CD4-positive, alpha-beta T cell treated with Interleukin-1 beta for 1 hour (primary cell): ENCODE results near the gene PECR.
"Not testable (repeated sequence)": the region's sequence is repeated elsewhere in the genome, so short reads cannot be mapped to it uniquely, and the experiment has no call there.

Experiments used
- DNase-seq, 2 donors: peaks; one replicate each; pipeline ENCODE4 v3.0.0-alpha.2; 2020 to 2022

The PECR gene

GRCh38 chr2:216023055-216023648, 58.5 kb downstream of the PECR start:
- DNase-seq, result peak; percentile 29 to 54

GRCh38 chr2:216021768-216022565, 59.6 kb downstream of the PECR start:
- DNase-seq, result no peak

GRCh38 chr2:216018709-216019108, 62.9 kb downstream of the PECR start:
- no peak for DNase-seq

DNA sequence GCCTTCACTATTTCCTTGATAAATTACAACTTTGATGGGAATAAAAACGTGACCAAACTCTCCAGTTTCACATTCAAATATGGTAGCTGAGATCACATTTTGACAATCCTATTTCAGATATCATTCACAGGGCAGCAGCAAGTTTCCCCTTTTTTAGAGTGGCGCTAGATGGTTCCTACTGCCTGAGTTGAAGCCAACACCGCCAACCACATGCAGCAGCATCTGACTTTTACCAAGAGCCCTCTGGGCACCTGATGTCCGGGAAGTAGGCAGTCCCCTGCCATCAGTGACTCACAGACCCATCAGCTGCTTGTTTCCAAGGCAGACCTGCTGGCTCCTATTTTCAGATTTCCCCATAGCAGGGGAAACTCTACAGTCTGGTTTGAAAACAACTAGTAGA, 64.2 kb downstream of the PECR start:
- peak in 1 of 2 donors; percentile 20 for DNase-seq

- no peak for DNase-seq
Measured at GRCh38 chr2:216016581-216016980, 65.0 kb downstream of the PECR start.

GRCh38 chr2:216015722-216016464, 65.7 kb downstream of the PECR start:
- DNase-seq, result peak; percentile 65 to 68

- DNase-seq, result no peak
Measured at GRCh38 chr2:216014986-216015385, 66.6 kb downstream of the PECR start.

DNA sequence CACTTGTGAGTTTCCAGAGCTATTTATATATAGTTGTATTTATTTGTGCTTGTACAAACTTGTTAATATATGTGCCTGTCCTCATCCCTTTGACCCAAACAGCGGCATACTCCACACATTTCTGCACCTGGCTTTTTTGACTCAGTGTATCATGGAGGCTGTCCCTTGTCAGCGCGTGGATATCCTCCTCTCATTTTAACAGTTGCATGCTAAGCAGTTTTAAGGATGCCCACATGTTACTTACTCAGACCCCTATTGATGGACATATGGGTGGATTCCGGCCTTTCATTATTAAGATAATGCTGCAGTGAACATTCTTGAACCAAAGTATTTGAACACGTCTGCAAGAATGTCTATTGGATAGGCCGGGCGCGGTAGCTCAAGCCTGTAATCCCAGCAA, 67.6 kb downstream of the PECR start:
- no peak for DNase-seq

DNA sequence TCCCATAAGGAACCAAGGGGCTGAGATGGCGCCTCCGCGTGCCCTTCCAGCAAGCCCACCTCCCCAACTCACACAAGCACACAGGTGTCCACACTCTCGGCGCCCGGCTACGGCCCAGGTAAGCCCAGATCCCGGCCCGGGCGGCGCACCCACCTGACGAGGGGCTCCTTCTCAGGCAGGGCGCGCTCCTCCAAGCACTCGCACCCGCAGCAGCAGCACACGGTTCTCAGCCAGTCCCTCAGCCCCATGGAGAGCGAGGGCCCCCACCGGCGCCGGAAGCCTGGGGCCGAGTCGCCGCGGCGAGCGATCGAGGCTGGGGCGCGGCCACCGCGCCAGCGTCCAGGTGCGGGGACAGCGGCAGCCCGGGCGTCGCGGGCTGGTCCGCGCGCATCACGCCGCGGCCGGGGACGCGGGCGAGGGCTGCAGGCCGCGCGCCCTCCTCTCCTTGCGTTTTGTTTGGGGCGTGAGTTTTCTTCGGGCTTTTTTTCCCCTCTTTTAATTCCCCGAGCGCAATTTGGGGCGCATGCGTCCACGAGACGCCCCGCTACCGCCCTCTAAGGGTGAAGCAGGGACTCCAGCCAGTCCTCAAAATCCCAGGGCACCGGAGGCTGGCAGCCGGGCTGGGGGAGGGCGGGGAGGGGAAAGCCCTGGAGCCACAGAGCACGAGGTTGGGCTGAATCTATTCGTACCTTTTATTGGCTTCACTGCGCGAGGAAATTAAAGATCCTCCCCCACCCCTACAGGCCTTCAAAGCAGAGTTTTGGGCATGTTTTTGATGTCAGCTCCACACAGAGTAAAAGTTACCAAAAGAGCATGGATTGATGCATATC, 68.3 kb downstream of the PECR start, which contains the start of gene MREG:
TSS of gene MREG (minus strand) at position 472 of the 830 bp plus-strand sequence. CDS start at position 248, 224 bp downstream.
- peak; percentile 84 to 89 for DNase-seq

DNA sequence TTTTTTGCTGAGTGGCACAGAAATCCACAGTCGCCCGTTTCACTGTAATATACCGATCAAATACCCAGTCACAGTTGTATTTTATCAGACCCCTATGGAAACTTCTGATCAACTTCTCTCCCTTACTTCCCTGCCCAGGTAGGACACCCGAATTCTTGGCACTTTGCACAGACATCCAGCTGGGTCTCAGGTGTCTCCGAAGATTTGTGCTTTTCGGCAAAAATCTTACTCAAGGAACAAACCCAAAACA, 68.9 kb downstream of the PECR start:
- no peak for DNase-seq

GRCh38 chr2:216012133-216012829, 69.3 kb downstream of the PECR start:
- no peak for DNase-seq

DNA sequence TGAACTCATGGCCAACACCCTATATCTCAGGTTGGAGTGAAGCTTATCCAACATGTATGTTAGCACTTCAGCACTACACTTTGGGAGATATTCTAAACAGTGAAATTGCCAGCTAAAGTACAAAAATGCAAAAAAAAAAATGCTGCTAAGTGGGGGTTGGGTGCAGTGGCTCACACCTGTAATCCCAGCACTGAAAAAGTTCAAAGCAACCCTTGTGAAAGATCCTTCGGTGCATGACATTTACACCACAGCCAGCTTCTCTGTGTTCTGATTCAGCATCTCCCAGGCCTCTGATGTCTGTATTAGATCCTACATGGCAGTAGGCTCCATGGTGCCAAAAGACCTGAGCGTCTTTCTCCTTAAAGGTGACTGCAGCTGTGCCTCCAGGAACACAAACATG, 72.4 kb downstream of the PECR start:
- not testable (repeated sequence) for DNase-seq

GRCh38 chr2:216008387-216008786, 73.2 kb downstream of the PECR start:
- no peak for DNase-seq

DNA sequence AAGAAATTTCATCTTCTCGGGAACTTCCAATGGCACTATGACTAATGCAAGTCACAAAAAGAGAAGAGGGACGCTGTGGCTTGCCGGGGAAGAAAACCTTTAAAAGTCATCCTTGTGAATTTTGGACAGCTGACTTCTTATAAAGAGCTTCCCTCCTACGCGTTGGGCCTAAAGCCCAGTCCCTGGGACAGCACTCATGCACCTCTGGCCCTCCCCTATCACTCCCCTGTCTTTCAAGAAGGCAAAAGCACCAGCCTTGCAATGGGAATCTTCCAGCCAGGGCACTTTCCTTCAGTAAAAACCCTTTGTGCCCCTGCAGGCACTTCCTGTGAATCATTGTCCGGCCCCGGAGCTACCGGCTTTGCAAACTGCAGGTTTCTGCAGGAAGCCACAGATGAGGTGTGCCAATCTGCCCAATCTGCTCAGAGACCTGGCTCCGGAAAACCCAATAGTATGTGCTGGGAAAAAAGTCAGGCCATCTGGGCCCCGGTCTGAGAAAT, 75.4 kb downstream of the PECR start:
- DNase-seq, result peak; percentile 15 to 30

- no peak for DNase-seq
Measured at GRCh38 chr2:216004697-216005283, 76.8 kb downstream of the PECR start.

DNA sequence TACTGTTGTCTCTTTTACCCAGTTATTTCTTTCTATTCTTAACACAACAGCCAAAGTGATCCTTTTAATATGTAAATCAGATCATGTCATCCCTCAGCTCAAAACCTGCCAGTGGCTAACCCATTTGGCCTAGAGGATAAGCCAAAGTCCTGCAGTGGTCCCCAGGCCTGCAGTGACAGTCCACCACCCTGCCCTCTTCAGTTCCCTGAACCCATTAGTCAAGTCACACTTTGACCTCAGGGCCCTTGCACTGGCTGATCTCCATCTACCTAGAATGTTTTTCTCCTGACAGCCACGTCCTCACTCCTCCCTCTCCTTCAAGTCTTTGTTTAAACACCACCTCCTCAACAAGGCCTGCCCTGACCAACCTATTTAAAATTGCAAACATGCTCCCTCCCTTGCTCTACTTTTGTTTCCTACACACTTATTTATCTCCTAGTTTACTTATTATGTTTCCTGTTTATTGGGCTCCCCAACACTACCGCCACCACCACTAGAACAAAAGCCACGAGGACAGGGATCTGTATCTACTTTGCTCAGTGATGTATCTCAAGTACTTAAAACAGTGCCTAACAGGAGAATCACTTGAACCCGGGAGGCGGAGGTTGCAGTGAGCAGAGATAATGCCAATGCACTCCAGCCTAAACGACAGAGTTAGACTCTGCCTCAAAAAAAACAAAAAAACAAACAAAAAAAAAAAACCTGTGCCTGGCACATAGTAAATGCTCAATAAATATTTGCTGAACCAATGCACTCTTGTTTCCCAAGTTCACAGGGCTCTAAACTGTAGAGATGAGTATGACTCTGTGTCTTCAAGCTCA, 77.5 kb downstream of the PECR start:
- no peak for DNase-seq

- no peak for DNase-seq
Measured at GRCh38 chr2:216002693-216003092, 78.9 kb downstream of the PECR start.

GRCh38 chr2:216002101-216002678, 79.4 kb downstream of the PECR start:
- DNase-seq, result no peak

GRCh38 chr2:216001216-216002100, 80.2 kb downstream of the PECR start:
- DNase-seq, result no peak
